ENCODE measurements around the gene INO80D.

INO80D gene

DNA sequence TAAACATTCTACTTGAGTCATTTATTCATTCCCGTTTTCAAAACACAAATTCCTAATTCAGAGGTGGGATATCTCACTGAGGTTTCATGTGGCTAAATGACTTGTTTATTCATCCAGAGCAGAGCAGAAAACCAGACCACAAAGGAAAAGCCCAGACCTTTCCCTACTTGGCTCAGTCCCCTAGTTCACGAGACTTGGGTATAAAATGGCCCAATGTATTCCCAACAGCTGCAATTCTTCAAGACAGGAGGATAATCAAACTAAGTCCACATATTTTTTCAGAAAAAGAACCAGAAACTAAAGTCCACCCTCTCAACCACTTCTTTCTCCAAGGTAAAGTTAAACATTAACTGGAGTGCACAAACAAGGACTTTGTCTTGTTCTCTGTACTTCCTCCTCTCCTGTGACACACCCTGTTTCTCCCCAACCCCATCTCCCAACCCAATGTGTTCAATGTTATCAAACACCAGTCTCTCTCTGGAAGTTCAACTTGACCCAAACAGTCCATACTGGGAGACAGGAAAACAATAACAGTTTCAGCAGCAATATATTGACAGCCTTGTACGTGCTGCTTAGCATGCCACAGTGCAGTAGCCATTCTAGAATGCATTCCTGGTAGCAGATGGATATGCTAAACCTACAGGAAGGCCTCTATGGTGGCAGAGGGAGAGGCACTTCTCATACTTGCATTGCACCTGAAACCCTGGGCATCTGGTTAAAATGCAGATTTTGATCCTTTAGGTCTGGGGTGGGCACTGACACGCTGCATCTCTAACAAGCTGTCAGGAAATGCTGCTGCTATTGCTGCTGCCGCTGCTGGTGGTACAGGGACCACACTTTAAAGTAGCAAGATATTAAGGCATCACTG lies 110.7 kb downstream of the INO80D start:
- DNase-seq: no peak

DNA sequence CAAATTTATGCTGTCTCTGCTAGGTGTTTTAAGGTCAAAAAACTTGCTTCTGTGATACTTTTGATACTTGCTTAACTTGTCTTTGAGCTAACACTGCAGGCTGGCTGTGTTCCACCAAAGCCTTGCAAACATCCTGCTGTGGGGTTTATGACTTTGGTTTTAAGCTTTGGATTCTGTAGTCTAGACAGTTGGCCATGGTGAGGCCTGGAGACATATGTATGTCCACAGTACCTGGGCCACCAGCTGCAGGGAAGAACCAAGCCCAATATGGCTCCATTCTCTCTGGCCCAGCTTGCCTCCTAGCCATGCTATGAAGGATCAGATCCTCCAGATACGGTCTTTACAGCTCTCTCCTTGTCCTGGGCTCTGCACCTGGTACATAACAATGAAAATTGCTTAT lies 113.9 kb downstream of the INO80D start:
- no peak for DNase-seq

GRCh38 chr2:205970348-205970747 lies 115.6 kb downstream of the INO80D start:
- DNase-seq: no peak

DNA sequence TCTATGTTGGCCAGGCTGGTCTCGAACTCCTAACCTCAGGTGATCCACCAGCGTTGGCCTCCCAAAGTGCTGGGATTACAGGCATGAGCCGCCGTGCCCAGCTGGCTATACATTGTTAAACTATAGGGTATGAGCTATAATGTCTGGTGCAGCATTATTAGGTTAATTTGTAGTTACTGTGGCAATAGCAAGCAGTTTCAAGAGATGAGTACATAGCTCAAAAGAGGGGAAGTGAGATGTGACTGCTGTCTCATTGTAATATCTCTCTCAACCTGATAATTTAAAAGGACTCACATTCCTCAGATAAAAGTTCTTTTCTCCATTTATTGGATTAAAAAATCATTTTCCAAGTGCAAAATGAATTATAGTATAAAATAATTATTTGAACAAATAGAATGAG lies 116.4 kb downstream of the INO80D start:
- DNase-seq: no peak

DNA sequence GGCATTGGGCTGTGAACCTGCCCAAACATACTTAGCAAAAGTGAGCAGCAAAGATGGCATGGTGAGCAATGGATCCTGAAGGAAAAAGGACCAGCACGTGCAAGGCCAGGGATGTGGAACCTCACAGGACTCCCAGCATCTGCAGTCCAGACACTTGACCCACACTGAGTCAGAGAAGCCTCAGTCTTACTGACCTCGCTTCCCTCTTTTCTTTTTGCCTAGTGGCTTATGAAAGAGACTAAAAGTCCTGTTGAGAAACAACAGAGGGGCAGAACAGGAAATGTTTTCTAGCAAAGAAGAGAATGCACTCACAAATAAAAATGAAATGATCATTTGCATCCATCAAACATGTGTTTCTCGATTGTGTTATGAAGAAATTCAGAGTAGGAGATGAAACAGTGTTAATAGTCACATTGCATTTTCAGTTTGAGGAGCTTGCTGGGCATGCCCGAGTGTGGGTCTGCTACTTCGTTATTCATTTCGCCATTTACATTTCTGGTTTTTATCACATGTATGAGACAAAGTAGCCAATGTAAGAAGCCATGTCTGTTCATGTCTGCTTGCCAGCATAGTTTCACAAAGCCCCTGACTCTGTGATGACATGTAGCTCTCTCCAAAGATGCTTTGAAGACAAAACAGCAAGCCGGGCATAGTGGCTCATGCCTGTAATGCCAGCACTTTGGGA lies 118.4 kb downstream of the INO80D start:
- DNase-seq: no peak

DNA sequence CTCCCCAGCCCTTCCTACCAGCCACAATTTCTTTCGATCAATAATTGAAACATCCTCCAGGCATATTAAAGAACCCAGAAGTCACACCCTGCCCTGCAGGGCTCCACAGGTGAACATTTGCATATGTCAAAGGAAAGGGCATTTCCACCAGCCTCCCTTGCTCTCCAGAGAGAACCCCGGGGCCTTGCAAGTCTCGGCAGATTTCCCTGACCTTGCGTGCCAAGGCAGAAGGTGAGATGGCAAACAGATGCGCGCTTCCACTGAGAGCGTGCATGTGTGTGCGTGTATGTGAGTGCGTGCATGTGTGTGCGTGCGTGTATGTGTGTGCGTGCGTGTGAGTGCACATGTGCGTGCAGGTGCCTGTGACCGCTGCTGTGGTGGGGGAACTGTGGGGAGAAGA lies 120.3 kb downstream of the INO80D start:
- DNase-seq: no peak

DNA sequence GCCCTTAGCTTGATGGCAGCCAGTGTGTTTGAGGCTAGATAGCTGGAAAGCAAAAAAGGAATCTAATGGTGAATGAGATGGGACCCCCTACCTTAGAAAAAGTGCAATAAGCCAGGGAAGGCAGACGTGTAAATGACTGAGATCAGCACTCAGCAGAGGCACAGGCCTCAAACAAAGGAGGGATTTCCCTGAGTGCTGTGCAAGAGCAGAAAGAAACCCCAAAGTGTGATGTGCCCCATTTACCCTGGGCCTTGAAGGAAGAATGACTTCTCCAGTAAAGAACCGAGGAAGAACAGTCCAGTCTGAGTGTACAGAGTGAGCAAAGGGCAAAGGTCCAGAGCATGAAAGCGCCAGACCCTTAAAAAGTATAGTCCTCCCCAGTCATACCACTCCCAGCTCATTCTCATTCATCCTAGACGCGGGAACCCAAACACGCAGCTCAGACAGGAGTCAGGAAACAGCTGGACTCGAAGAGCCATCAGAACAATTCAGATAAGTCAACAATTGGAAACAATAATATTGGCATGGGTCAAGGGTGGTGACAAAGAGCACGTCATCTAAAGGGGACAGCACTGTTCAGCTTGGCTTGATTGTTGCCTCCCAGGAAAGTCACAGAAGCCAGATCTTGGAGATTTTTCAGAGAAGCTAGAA lies 121.7 kb downstream of the INO80D start:
- no peak for DNase-seq

- no peak for DNase-seq
Measured at GRCh38 chr2:205959521-205959920, 126.5 kb downstream of the INO80D start.

DNA sequence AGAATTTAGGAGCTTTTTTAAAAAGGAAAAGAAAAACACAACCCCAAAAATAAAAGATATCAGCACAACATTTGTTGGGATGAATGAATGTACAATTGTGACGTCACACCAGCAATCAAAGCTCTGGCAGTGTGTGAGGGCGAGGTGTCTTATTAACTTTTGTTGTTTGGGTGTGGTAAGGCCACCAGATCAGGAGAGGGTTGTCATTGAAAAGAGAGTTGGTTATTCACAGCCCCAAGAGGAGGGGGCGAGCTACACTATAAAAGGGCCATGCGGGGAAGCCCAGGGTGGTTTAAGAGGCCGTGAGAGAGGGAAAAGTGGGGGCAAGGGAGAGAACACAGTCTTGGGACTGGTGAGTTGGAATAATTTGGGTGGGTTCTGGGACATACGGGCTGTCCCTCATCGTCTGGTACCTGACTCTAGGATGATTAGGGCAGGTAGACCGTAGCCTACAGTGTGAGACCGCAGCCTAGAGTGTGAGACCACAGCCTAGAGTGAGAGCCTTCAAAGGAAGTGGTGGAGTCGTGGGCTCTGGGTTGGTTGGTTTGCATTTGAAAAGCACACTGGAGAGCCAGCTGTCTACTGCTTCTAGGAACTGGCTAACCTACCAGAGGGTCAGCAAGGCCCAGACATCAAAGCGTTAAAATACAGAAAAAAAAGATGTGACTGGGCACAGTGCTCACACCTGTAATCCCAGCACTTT lies 128.4 kb downstream of the INO80D start:
- DNase-seq: no peak

GRCh38 chr2:205954707-205955106 lies 131.3 kb downstream of the INO80D start:
- DNase-seq: no peak

DNA sequence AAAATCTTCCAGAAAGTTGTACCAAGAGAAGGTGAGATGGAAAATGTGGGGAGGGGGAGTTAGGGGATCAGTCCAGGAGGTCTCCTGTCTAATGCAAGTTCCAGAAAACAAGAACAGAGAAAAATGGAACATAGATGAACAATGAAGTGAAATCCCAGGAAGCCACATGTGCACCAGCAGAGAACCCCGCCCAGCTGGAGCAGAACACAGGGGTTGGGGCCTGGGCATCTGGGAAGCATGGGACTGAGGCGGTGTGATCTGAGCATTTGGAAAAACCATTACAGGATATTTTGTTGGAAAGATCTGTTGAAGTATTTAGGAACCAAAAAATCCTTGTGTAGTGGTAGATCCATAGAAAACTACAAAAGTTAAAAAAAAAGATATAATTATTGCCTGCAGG lies 133.7 kb downstream of the INO80D start:
- DNase-seq: no peak

DNA sequence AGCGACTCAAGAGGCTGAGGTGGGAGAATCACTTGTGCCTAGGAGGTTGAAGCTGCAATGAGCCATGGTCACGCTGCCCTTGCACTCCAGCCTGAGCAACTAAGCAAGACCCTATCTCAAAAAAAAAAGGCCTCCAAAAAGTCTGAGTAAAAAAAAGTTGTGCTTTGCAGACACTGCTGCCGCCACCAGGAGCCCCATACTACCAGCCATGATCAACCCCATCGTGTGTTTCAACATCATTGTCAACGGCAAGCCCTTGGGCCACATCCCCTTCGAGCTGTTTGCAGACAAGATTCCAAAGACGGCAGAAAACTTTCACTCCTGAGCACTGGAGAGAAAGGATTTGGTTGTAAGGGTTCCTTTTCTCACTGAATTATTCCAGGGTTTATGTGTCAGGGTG lies 137.1 kb downstream of the INO80D start:
- DNase-seq: no peak

DNA sequence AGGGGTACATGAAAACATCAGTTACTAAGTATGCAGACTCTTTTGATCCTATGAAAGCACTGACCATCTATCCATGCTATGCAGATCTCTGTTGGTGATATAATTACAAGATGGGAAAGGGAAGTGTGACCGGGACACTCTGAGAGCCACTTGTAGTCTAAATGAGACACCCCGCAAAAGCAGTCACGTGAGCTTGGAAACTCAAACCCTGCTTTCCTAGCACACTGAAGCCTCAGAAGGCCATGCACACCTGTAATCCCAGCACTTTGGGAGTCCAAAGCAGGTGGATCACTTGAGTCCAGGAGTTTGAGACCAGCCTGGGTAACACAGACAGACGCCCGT lies 137.5 kb downstream of the INO80D start:
- DNase-seq: no peak

DNA sequence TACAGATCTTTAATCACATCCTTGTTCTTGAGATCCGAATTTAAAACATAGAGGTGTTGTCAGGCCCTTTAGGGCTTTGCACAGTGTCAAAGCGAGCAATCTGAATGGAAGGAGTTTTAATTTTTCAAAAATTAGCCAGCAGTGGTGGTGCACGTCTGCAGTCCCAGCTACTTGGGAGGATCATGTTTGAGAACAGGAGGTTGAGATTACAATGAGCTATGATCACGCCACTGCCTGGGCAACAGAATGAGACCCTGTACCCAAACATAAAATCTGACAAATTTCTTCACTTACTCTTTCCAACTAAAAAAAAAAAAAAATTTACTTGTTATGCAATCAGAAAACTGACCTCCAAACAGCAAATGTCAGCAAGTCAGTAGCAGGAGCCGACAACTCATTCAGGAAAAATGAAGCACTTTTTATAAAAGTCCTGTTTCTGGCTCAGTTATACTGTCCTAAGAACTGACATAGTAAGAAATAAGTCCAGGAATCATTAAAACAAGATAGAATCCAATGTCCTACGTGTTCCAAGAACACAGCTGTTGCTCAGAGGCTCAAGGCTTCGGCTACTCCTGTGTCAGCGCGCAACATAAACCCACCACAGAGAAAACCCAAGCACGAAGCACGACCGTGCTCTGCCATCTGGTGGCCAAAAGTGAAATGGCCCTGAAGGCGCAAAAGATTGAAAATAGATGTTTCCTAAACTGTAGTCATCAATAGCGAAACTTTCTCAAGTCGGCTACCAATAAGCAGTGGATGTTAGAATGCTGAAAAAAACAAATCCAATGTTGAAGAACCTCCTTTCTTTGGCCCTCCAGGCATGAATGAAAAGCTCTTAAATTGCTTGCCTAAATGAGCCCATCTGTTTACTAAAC lies 138.1 kb downstream of the INO80D start:
- peak; percentile 34 to 45 for DNase-seq

GRCh38 chr2:205946226-205946625 lies 139.7 kb downstream of the INO80D start:
- no peak for DNase-seq
